H1 (cell line): ENCODE data around the gene RAD51B. TPM values are rescaled to one million over a fixed set of nuclear protein-coding genes. Genes with fewer than 3 reads are reported as not detected.

Source experiments
- ASH2L ChIP-seq: fragments of 200-600, 300-600 bp; sonication (generic); IDR thresholded peaks from one replicate; pipeline ENCODE4 v1.7.1; 2017; ENCODE audit warnings: low read length
- BCL11A ChIP-seq, 2 experiments: IDR thresholded peaks; one replicate each; pipeline ENCODE4 v1.6.1; 2011; ENCODE audit warnings: low read depth in 2 of 2, low read length in 2 of 2, mild to moderate bottlenecking in 2 of 2
- HDAC2 ChIP-seq, 2 experiments: fragments of 300-600 bp in 1 of 2; sonication (generic) in 1 of 2; IDR thresholded peaks; 2 replicates each; pipeline ENCODE4 v1.6.1; 2011 to 2012; ENCODE audit warnings: low read depth in 2 of 2, low read length in 2 of 2, mild to moderate bottlenecking in 2 of 2, moderate library complexity in 2 of 2, borderline replicate concordance in 1 of 2, inconsistent platforms in 1 of 2
- POU5F1 ChIP-seq: IDR thresholded peaks from 2 replicates; pipeline ENCODE4 v1.6.1; 2011; ENCODE audit warnings: low read depth, mild to moderate bottlenecking, low read length, moderate library complexity
- SRF ChIP-seq: IDR thresholded peaks from 2 replicates; pipeline ENCODE4 v1.6.1; 2011; ENCODE audit warnings: mild to moderate bottlenecking, low read depth, low read length, moderate library complexity
- YY1 ChIP-seq: IDR thresholded peaks from 2 replicates; pipeline ENCODE4 v1.6.1; 2011; ENCODE audit warnings: low read depth, mild to moderate bottlenecking, low read length
- polyA plus RNA-seq, 7 experiments: library from polyadenylated mRNA; depleted of rRNA in 3 of 7; stranded (reverse) in 5 of 7; unstranded in 2 of 7; fragments of >200 nt in 5 of 7; fragments of 200-250 nt in 2 of 7; gene quantifications; 1 replicate in 5 of 7; 2 replicates in 1 of 7; 4 replicates in 1 of 7; pipeline versions ENCODE4 v1.2.1 to v1.2.3, GENCODE V29; 2011 to 2013; ENCODE audit warnings: missing spikeins in 2 of 7, mixed read lengths in 2 of 7
- total RNA-seq: library from RNA; stranded (reverse); fragmentation: NEBNext Ultra II Directional; extraction: Animal tissue kit (Norgen Biotek cat#: 25700); gene quantifications from 2 replicates; pipeline ENCODE4 v1.2.1, GENCODE V29; 2021
- TF ChIP-seq, protein P1 (sequence below): IDR thresholded peaks from 2 replicates; pipeline ENCODE4 v1.6.1; 2012; ENCODE audit warnings: inconsistent platforms

The RAD51B gene
- total and polyA plus RNA-seq, 2 of the 8 experiments (the other 6 are each of a cell fraction or from before 2014, with no cell fraction given): 3.9 to 14.9 TPM

- TF ChIP-seq SRF (no peak), BCL11A (IDR thresholded peaks at IDR 0.05; ENCODE audit: low read depth in 2 of 2, low read length in 2 of 2) (no peak), HDAC2 (IDR thresholded peaks at IDR 0.05; ENCODE audit: borderline replicate concordance in 1 of 2, low read depth in 2 of 2, low read length in 2 of 2) (no peak), YY1 (no peak), ASH2L (no peak), POU5F1 (no peak)
- TF ChIP-seq, protein P1, sequence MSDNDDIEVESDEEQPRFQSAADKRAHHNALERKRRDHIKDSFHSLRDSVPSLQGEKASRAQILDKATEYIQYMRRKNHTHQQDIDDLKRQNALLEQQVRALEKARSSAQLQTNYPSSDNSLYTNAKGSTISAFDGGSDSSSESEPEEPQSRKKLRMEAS: no peak
These were observed 710.9 kb downstream of the RAD51B start (continued) for GRCh38 chr14:68530443-68530842.
